ENCODE measurements around the gene LTB4R2. TPM values are rescaled to one million over a fixed set of nuclear protein-coding genes. Genes with fewer than 3 reads are reported as not detected.
"Not testable (repeated sequence)": the region's sequence is repeated elsewhere in the genome, so short reads cannot be mapped to it uniquely, and the experiment has no call there.

Gene LTB4R2
- total RNA-seq, 6 experiments from 2014 or later, result 1.8 to 5.8 (median 3.5) TPM

DNA sequence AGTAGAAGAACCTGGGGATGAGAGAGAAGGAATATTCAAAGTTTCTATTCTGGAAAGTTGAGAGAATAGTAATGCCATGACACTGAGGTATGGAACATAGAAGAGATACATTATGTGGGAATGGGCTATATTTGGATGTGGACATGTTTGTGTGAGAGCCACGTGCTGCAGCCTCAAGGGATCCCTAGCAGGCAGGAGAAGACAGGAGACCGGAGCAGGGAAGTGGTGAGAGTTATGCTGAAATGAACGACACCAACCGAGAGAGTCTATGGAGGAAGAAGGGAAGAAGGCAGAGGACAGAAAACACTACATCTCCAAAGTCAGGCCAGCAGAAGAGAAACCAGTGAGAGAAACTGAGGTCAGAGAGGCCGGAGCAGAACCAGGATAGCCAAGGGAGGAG, 39.8 kb downstream of the LTB4R2 start:
- intact Hi-C loops (cut with DNase I), result no loop called here
- no peak for ATAC-seq
- no peaks in the 10 kb centered on the region for H3K36me3 ChIP-seq
- H3K27me3 ChIP-seq, result no peaks in the 10 kb centered on the region
- H3K4me3 ChIP-seq, result no peak overlapping the region
- no peak overlapping the region for H3K27ac ChIP-seq
- TF ChIP-seq POLR2A (IDR thresholded peaks at IDR 0.05) (no peak), CTCF (IDR thresholded peaks at IDR 0.05) (no peak)
- no peaks in the 10 kb centered on the region for H3K9me3 ChIP-seq
- peaks cover 0 to 4% (median 0%) of the 10 kb centered on the region in 4 donors for H3K4me1 ChIP-seq
- no peak for DNase-seq
- 78% methylated on average over 5 of the region's 5 CpGs for WGBS (ENCODE audit: insufficient coverage, low coverage, low lambda C conversion rate, missing lambda C conversion rate)

DNA sequence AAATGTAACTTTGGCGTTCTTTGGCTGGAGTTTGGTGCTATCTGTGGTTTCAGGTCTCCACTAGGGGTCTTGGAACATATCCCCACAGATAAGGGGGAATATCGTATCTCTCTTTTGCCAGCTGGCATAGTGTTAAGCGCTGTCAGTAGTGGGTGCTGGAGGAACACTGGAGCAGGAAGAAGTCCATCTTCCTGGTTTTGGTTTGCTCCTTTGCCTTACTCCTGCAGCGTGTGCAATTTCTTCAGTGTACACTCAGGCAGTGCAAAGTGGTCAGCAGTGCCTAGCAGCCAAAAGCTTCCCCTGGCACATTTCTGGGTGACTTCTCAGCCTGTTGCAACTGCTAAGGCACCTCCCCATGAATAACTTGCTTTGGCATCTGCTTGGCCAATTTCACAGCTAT, 41.6 kb downstream of the LTB4R2 start:
- H3K36me3 ChIP-seq, result no peaks in the 10 kb centered on the region
- 20% methylated on average over 3 of the region's 4 CpGs for WGBS (ENCODE audit: insufficient coverage, low coverage, low lambda C conversion rate, missing lambda C conversion rate)
- H3K4me1 ChIP-seq, result peaks cover 0 to 4% (median 0%) of the 10 kb centered on the region in 4 donors
- no peak for DNase-seq
- no peak overlapping the region for H3K27ac ChIP-seq
- ATAC-seq, result peak; percentile 39 to 67 (median 54)
- no peak overlapping the region for H3K4me3 ChIP-seq
- TF ChIP-seq POLR2A (IDR thresholded peaks at IDR 0.05) (no peak), CTCF (IDR thresholded peaks at IDR 0.05) (no peak)
- no peaks in the 10 kb centered on the region for H3K9me3 ChIP-seq
- no peaks in the 10 kb centered on the region for H3K27me3 ChIP-seq
- intact Hi-C loops (cut with DNase I), result no loop called here

GRCh38 chr14:24353559-24354481, 43.9 kb downstream of the LTB4R2 start:
- H3K4me3 ChIP-seq, result no peak overlapping the region
- ATAC-seq (peak; percentile 59 to 92 (median 69)), DNase-seq (no peak)
- intact Hi-C loops (cut with DNase I), result no loop called here
- H3K4me1 ChIP-seq, result peaks cover 0 to 4% (median 0%) of the 10 kb centered on the region in 4 donors
- no peak overlapping the region for H3K27ac ChIP-seq
- H3K9me3 ChIP-seq, result no peaks in the 10 kb centered on the region
- TF ChIP-seq POLR2A (IDR thresholded peaks at IDR 0.05) (no peak), CTCF (IDR thresholded peaks at IDR 0.05) (no peak)
- H3K36me3 ChIP-seq, result no peaks in the 10 kb centered on the region
- 64% methylated on average over 4 of the region's 5 CpGs for WGBS (ENCODE audit: insufficient coverage, low coverage, low lambda C conversion rate, missing lambda C conversion rate)
- H3K27me3 ChIP-seq, result no peaks in the 10 kb centered on the region

DNA sequence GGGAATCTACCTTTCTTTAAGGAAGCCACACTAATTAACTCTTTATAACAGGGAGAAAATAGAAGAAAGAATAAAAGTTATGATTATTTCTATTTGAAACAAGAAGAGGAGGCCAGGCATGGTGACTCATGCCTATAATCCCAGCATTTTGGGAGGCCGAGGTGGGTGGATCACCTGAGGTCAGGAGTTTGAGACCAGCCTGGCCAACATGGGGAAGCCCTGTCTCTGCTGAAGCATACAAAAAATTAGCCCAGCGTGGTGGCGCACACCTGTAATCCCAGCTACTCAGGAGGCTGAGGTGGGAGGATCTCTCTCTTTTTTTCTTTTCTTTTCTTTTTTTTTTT, 44.5 kb downstream of the LTB4R2 start:
- H3K9me3 ChIP-seq; H3K36me3 ChIP-seq; intact Hi-C loops (cut with DNase I); DNase-seq; H3K4me1 ChIP-seq; H3K4me3 ChIP-seq; H3K27ac ChIP-seq; ATAC-seq; H3K27me3 ChIP-seq: not testable (repeated sequence)
- WGBS (ENCODE audit: insufficient coverage, low coverage, low lambda C conversion rate, missing lambda C conversion rate), result no CpG with 5 or more reads among the region's 3 CpGs

DNA sequence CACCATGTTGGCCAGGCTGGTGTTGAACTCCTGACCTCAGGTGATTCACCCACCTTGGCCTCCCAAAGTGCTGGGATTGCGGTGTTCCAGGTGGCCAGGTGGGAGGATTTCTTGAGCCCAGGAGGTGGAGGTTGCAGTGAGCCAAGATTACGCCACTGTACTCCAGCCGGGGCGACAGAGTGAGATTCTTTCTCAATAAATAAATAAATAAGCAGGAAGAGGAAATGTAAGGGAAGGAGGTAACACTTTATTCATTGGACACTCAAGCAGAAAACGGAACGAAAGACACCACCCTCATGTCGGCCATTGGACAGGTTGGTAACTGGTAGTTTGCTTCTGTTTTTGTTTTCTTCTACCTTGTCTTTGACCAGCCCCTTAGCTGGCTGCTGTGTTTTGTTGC, 45.1 kb downstream of the LTB4R2 start:
- H3K27ac ChIP-seq, result no peak overlapping the region
- peaks cover 0 to 4% (median 0%) of the 10 kb centered on the region in 4 donors for H3K4me1 ChIP-seq
- no peaks in the 10 kb centered on the region for H3K36me3 ChIP-seq
- intact Hi-C loops (cut with DNase I), result no loop called here
- WGBS (ENCODE audit: insufficient coverage, low coverage, low lambda C conversion rate, missing lambda C conversion rate), result 48% methylated on average over 7 of the region's 7 CpGs
- no peak overlapping the region for H3K4me3 ChIP-seq
- DNase-seq, result no peak
- no peaks in the 10 kb centered on the region for H3K27me3 ChIP-seq
- peak in 2 of 4 donors; percentile 41 to 42 for ATAC-seq
- no peaks in the 10 kb centered on the region for H3K9me3 ChIP-seq
- no peak for TF ChIP-seq POLR2A (IDR thresholded peaks at IDR 0.05)
- no peak for TF ChIP-seq CTCF (IDR thresholded peaks at IDR 0.05)

Data from right lobe of liver (tissue), 6 donors.